ENCODE measurements around the gene MEI1.

The MEI1 gene

GRCh38 chr22:41781507-41781906 is 82.2 kb downstream of the MEI1 start:
- Histone ChIP-seq H4K20me1 (ENCODE audit: control insufficient read depth, insufficient read depth, low read depth, low read length) (no peaks in the 10 kb centered on the region), H3K4me3 (ENCODE audit: low read length) (peak overlapping the region; percentile 66), H3K4me2 (ENCODE audit: low read length) (peak overlapping the region; percentile 77), H3K4me1 (ENCODE audit: control insufficient read depth, low read length) (peaks cover 21% of the 10 kb centered on the region), H3K9me3 (ENCODE audit: control insufficient read depth, insufficient read depth, low read length) (no peaks in the 10 kb centered on the region), H3K36me3 (ENCODE audit: control insufficient read depth, low read length) (no peaks in the 10 kb centered on the region), H3K27me3 (ENCODE audit: control insufficient read depth, low read length) (no peaks in the 10 kb centered on the region), H3F3A (ENCODE audit: control insufficient read depth, insufficient read depth) (no peaks in the 10 kb centered on the region), H3K9me2 (replicated peaks; ENCODE audit: control insufficient read depth, low read length) (no peaks in the 10 kb centered on the region), H3K79me2 (ENCODE audit: control insufficient read depth, low read length) (no peaks in the 10 kb centered on the region), H3K27ac (ENCODE audit: low read depth, low read length) (0 out of 2 replicates have a peak overlapping the region, but pooled peaks have one; percentile 24)
- TF ChIP-seq, protein P1, sequence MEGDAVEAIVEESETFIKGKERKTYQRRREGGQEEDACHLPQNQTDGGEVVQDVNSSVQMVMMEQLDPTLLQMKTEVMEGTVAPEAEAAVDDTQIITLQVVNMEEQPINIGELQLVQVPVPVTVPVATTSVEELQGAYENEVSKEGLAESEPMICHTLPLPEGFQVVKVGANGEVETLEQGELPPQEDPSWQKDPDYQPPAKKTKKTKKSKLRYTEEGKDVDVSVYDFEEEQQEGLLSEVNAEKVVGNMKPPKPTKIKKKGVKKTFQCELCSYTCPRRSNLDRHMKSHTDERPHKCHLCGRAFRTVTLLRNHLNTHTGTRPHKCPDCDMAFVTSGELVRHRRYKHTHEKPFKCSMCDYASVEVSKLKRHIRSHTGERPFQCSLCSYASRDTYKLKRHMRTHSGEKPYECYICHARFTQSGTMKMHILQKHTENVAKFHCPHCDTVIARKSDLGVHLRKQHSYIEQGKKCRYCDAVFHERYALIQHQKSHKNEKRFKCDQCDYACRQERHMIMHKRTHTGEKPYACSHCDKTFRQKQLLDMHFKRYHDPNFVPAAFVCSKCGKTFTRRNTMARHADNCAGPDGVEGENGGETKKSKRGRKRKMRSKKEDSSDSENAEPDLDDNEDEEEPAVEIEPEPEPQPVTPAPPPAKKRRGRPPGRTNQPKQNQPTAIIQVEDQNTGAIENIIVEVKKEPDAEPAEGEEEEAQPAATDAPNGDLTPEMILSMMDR (IDR thresholded peaks at IDR 0.05; ENCODE audit: low read depth, low read length, poor library complexity, severe bottlenecking) = no peak
- no peak for TF ChIP-seq EZH2phosphoT487 (IDR thresholded peaks at IDR 0.05; ENCODE audit: borderline replicate concordance, low read length)

GRCh38 chr22:41782316-41782715 is 83.0 kb downstream of the MEI1 start:
- Histone ChIP-seq H3K9me2 (replicated peaks; ENCODE audit: control insufficient read depth, low read length) (no peaks in the 10 kb centered on the region), H3K27ac (ENCODE audit: low read depth, low read length) (no peak overlapping the region), H3K79me2 (ENCODE audit: control insufficient read depth, low read length) (no peaks in the 10 kb centered on the region), H3K27me3 (ENCODE audit: control insufficient read depth, low read length) (no peaks in the 10 kb centered on the region), H3K4me1 (ENCODE audit: control insufficient read depth, low read length) (peaks cover 21% of the 10 kb centered on the region), H3K36me3 (ENCODE audit: control insufficient read depth, low read length) (no peaks in the 10 kb centered on the region), H4K20me1 (ENCODE audit: control insufficient read depth, insufficient read depth, low read depth, low read length) (no peaks in the 10 kb centered on the region), H3K4me2 (ENCODE audit: low read length) (peak overlapping the region; percentile 77), H3F3A (ENCODE audit: control insufficient read depth, insufficient read depth) (no peaks in the 10 kb centered on the region), H3K9me3 (ENCODE audit: control insufficient read depth, insufficient read depth, low read length) (no peaks in the 10 kb centered on the region), H3K4me3 (ENCODE audit: low read length) (peak overlapping the region; percentile 66)
- TF ChIP-seq, protein P1 (IDR thresholded peaks at IDR 0.05; ENCODE audit: low read depth, low read length, poor library complexity, severe bottlenecking) = no peak
- no peak for TF ChIP-seq EZH2phosphoT487 (IDR thresholded peaks at IDR 0.05; ENCODE audit: borderline replicate concordance, low read length)

DNA sequence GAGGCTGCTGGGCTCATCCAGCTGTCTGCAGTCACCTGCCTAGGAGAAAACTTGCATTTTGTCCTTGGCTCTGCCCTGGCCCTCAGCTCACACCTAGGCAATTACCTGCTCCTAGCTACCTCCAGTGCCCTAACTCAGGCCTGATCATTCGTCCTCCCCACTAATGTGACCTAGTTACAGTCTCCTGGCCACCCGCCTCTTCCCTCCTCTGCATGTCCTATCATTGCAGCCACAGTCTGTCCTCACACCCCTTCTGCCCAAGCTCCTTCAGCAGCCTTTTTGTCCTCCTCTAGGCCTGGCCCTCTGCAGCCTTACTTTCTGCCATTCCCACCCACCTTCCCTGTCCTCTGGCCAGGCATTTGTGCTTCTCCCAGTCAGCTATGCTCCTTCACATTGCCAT is 83.4 kb downstream of the MEI1 start:
- Histone ChIP-seq H3K9me3 (ENCODE audit: control insufficient read depth, insufficient read depth, low read length) (no peaks in the 10 kb centered on the region), H3K36me3 (ENCODE audit: control insufficient read depth, low read length) (no peaks in the 10 kb centered on the region), H3K4me1 (ENCODE audit: control insufficient read depth, low read length) (peaks cover 21% of the 10 kb centered on the region), H3K27ac (ENCODE audit: low read depth, low read length) (no peak overlapping the region), H3K79me2 (ENCODE audit: control insufficient read depth, low read length) (no peaks in the 10 kb centered on the region), H3K9me2 (replicated peaks; ENCODE audit: control insufficient read depth, low read length) (no peaks in the 10 kb centered on the region), H3K4me2 (ENCODE audit: low read length) (peak overlapping the region; percentile 77; the same call in 1 of the 2 replicates), H4K20me1 (ENCODE audit: control insufficient read depth, insufficient read depth, low read depth, low read length) (no peaks in the 10 kb centered on the region), H3K27me3 (ENCODE audit: control insufficient read depth, low read length) (no peaks in the 10 kb centered on the region), H3K4me3 (ENCODE audit: low read length) (no peak overlapping the region), H3F3A (ENCODE audit: control insufficient read depth, insufficient read depth) (no peaks in the 10 kb centered on the region)
- TF ChIP-seq, protein P1 (IDR thresholded peaks at IDR 0.05; ENCODE audit: low read depth, low read length, poor library complexity, severe bottlenecking) = no peak
- no peak for TF ChIP-seq EZH2phosphoT487 (IDR thresholded peaks at IDR 0.05; ENCODE audit: borderline replicate concordance, low read length)

Data from DOHH2 (cell line).